ENCODE measurements around the gene FSTL4.

DNA sequence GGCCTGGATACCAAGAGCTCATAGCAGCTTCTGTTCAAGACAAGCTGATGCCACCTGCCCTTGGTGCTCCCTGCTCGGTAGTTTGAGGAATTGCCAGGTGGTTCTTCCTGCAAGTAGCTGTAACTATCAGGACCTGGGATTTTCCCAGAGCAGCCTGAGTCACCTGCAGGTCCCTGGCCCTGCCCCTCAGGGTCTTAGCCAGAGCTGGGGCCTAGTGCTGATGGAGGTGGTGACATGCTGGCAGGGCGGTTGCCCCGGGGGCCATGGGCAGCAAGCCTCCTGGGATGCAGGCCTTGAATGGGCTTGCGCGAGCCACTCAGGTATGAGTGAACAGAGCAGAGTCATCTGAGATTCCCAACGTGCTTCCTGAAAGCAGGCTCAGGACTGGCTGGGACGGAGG is 298.3 kb downstream of the FSTL4 start:
- TF ChIP-seq CTCF (IDR thresholded peaks at IDR 0.05) (no peak), MAX (IDR thresholded peaks at IDR 0.05; ENCODE audit: low read depth) (no peak), EP300 (IDR thresholded peaks at IDR 0.05; ENCODE audit: borderline replicate concordance in 1 of 2, low read depth in 1 of 2, low read length in 1 of 2) (no peak), CHD2 (IDR thresholded peaks at IDR 0.05; ENCODE audit: low read length, partially characterized antibody) (no peak), JUND (IDR thresholded peaks at IDR 0.05) (no peak), EZH2phosphoT487 (IDR thresholded peaks at IDR 0.05; ENCODE audit: borderline replicate concordance, low read depth) (no peak), MEF2A (IDR thresholded peaks at IDR 0.05; ENCODE audit: borderline replicate concordance, low read depth) (no peak), SMC3 (IDR thresholded peaks at IDR 0.05; ENCODE audit: low read depth, low read length) (no peak)

All from SK-N-SH (cell line).